HEK293 (cell line): ENCODE measurements around the gene ACAP3.

ENCODE experiments used
- AEBP2 ChIP-seq: fragments of 450-650 bp; formaldehyde crosslinking; IDR thresholded peaks from 2 replicates; pipeline ENCODE4 v1.5.1; 2016; ENCODE audit warnings: missing biosample characterization, missing genetic modification characterization, borderline replicate concordance
- CTCF ChIP-seq: fragments of 450-650 bp; formaldehyde crosslinking; IDR thresholded peaks from 2 replicates; pipeline ENCODE4 v1.5.1; 2016; ENCODE audit warnings: missing biosample characterization, missing genetic modification characterization
- EGR2 ChIP-seq: fragments of 450-650 bp; formaldehyde crosslinking; IDR thresholded peaks from 2 replicates; pipeline ENCODE4 v1.5.1; 2016; ENCODE audit warnings: low read depth, missing biosample characterization, missing genetic modification characterization
- GLI4 ChIP-seq: fragments of 450-650 bp; formaldehyde crosslinking; IDR thresholded peaks from 2 replicates; pipeline ENCODE4 v1.5.1; 2016; ENCODE audit warnings: missing biosample characterization, missing genetic modification characterization
- YY1 ChIP-seq: fragments of 450-650 bp; formaldehyde crosslinking; IDR thresholded peaks from 2 replicates; pipeline ENCODE4 v1.5.1; 2018; ENCODE audit warnings: missing biosample characterization, missing genetic modification characterization
- ZNF114 ChIP-seq: fragments of 450-650 bp; formaldehyde crosslinking; IDR thresholded peaks from 2 replicates; pipeline ENCODE4 v1.5.0; 2017; ENCODE audit warnings: missing biosample characterization, missing genetic modification characterization
- ZNF404 ChIP-seq: fragments of 450-650 bp; formaldehyde crosslinking; IDR thresholded peaks from 2 replicates; pipeline ENCODE4 v1.5.1; 2017; ENCODE audit warnings: missing biosample characterization, missing genetic modification characterization
- ZNF514 ChIP-seq: fragments of 450-650 bp; formaldehyde crosslinking; IDR thresholded peaks from 2 replicates; pipeline ENCODE4 v1.5.1; 2016; ENCODE audit warnings: missing biosample characterization, missing genetic modification characterization
- ZNF549 ChIP-seq: fragments of 450-650 bp; IDR thresholded peaks from 2 replicates; pipeline ENCODE4 v1.5.1; 2018; ENCODE audit warnings: missing biosample characterization, missing genetic modification characterization, mild to moderate bottlenecking, inconsistent platforms, moderate library complexity
- ZNF629 ChIP-seq: fragments of 450-650 bp; formaldehyde crosslinking; IDR thresholded peaks from 2 replicates; pipeline ENCODE4 v1.5.1; 2017; ENCODE audit warnings: missing biosample characterization, missing genetic modification characterization
- ZNF704 ChIP-seq: fragments of 450-650 bp; formaldehyde crosslinking; IDR thresholded peaks from 2 replicates; pipeline ENCODE4 v1.5.1; 2016; ENCODE audit warnings: missing biosample characterization, missing genetic modification characterization
- ZNF776 ChIP-seq: fragments of 450-650 bp; formaldehyde crosslinking; IDR thresholded peaks from 2 replicates; pipeline ENCODE4 v1.5.0; 2017; ENCODE audit warnings: missing biosample characterization, missing genetic modification characterization, borderline replicate concordance
- ZNF843 ChIP-seq: fragments of 450-650 bp; formaldehyde crosslinking; IDR thresholded peaks from 2 replicates; pipeline ENCODE4 v1.5.1; 2016; ENCODE audit warnings: missing biosample characterization, missing genetic modification characterization

- TF ChIP-seq CTCF (tag by site-specific recombination) (no peak), ZNF843 (no peak), ZNF549 (tag by site-specific recombination) (no peak), ZNF629 (tag by site-specific recombination) (no peak), ZNF114 (no peak), YY1 (tag by site-specific recombination) (no peak), ZNF514 (tag by site-specific recombination) (no peak), GLI4 (no peak), ZNF776 (tag by site-specific recombination) (no peak), ZNF704 (tag by site-specific recombination) (no peak), EGR2 (tag by site-specific recombination) (no peak), ZNF404 (tag by site-specific recombination) (no peak), AEBP2 (tag by site-specific recombination) (no peak)
These were observed 64.5 kb downstream of the ACAP3 start for GRCh38 chr1:1243266-1243660.
